ENCODE data around the gene LRRC4B.

Gene LRRC4B

GRCh38 chr19:50568728-50569698 lies 778 bp upstream of the LRRC4B start:
- no CpG with 5 or more reads among the region's 20 CpGs for WGBS (ENCODE audit: insufficient coverage, insufficient read length)

GRCh38 chr19:50567052-50567841 lies 988 bp downstream of the LRRC4B start:
- H3K27ac ChIP-seq (ENCODE audit: low read length): no peak overlapping the region
- no peaks in the 10 kb centered on the region for H3K27me3 ChIP-seq (ENCODE audit: control insufficient read depth, insufficient read depth, low read length)
- no peaks in the 10 kb centered on the region for H3K36me3 ChIP-seq (ENCODE audit: control insufficient read depth, insufficient read depth, low read length)
- H3K9me3 ChIP-seq (ENCODE audit: control insufficient read depth, insufficient read depth, low read length): peaks cover 22% of the 10 kb centered on the region
- H3K4me3 ChIP-seq (ENCODE audit: low read length): no peak overlapping the region
- WGBS (ENCODE audit: insufficient coverage, insufficient read length): no CpG with 5 or more reads among the region's 38 CpGs
- H3K4me1 ChIP-seq (ENCODE audit: control insufficient read depth, insufficient read depth, low read length): no peaks in the 10 kb centered on the region
- DNase-seq (ENCODE audit: low read depth, low spot score): no peak

More at GRCh38 chr19:50568728-50569698, 778 bp upstream of the LRRC4B start:
- H3K4me1 ChIP-seq (ENCODE audit: control insufficient read depth, insufficient read depth, low read length): no peaks in the 10 kb centered on the region
- no peaks in the 10 kb centered on the region for H3K27me3 ChIP-seq (ENCODE audit: control insufficient read depth, insufficient read depth, low read length)
- H3K27ac ChIP-seq (ENCODE audit: low read length): no peak overlapping the region
- H3K36me3 ChIP-seq (ENCODE audit: control insufficient read depth, insufficient read depth, low read length): no peaks in the 10 kb centered on the region
- DNase-seq (ENCODE audit: low read depth, low spot score): no peak
- H3K9me3 ChIP-seq (ENCODE audit: control insufficient read depth, insufficient read depth, low read length): peaks cover 17% of the 10 kb centered on the region
- H3K4me3 ChIP-seq (ENCODE audit: low read length): no peak overlapping the region

DNA sequence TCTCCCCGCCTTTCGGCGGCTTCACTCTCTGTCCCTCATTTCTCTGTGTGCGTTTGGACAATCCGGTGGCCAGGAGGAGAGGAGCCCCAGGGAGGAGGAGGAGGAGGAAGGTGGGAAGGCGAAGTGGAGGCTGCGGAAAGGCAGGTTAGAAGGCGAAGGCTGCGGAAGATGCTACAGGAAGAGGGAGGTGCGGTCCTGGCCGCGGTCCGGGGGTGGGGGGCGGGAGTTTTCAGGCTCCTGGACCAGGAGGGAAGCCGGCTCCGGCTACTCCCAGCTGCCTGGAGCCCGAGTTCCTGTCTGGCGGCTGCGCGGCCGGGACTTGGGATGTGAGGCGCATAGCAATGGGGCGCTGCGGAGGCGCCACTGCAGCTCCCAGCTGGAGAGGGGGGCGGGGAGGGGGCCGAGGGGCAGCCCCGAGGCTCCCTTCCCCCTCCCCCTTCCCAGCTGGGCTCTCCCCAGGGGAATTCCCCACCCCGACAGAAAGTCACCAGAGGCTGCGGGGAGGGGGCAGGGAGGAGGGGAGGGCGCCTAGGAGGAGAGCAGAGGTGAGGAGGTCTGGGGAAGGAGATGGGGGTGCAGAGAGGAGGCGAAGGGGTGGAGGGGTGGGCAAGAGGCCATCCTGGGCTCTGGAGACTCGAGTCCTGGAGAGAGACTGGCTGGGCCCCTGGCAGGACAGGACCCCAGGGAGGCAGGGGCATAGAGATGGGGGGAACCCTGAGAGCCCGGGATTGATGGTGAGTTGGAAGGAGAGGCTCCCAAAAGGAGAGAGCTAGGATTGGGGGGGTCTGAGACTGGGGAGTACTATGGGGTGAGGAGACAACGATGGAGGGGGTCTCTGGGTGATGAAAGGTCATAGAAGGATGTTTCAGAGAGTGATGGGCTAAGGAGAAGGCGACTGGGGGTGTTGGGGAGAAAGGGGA lies 2.0 kb downstream of the LRRC4B start:
- no CpG with 5 or more reads among the region's 36 CpGs for WGBS (ENCODE audit: insufficient coverage, insufficient read length)
- H3K27me3 ChIP-seq (ENCODE audit: control insufficient read depth, insufficient read depth, low read length): no peaks in the 10 kb centered on the region
- DNase-seq (ENCODE audit: low read depth, low spot score): no peak
- no peaks in the 10 kb centered on the region for H3K36me3 ChIP-seq (ENCODE audit: control insufficient read depth, insufficient read depth, low read length)
- peaks cover 22% of the 10 kb centered on the region for H3K9me3 ChIP-seq (ENCODE audit: control insufficient read depth, insufficient read depth, low read length)
- H3K4me3 ChIP-seq (ENCODE audit: low read length): no peak overlapping the region
- no peak overlapping the region for H3K27ac ChIP-seq (ENCODE audit: low read length)
- no peaks in the 10 kb centered on the region for H3K4me1 ChIP-seq (ENCODE audit: control insufficient read depth, insufficient read depth, low read length)

GRCh38 chr19:50564229-50565105 lies 3.8 kb downstream of the LRRC4B start:
- DNase-seq (ENCODE audit: low read depth, low spot score): no peak
- no peaks in the 10 kb centered on the region for H3K36me3 ChIP-seq (ENCODE audit: control insufficient read depth, insufficient read depth, low read length)
- H3K4me1 ChIP-seq (ENCODE audit: control insufficient read depth, insufficient read depth, low read length): no peaks in the 10 kb centered on the region
- no peaks in the 10 kb centered on the region for H3K27me3 ChIP-seq (ENCODE audit: control insufficient read depth, insufficient read depth, low read length)
- no peak overlapping the region for H3K27ac ChIP-seq (ENCODE audit: low read length)
- no peak overlapping the region for H3K4me3 ChIP-seq (ENCODE audit: low read length)
- no CpG with 5 or more reads among the region's 22 CpGs for WGBS (ENCODE audit: insufficient coverage, insufficient read length)
- peaks cover 20% of the 10 kb centered on the region for H3K9me3 ChIP-seq (ENCODE audit: control insufficient read depth, insufficient read depth, low read length)

DNA sequence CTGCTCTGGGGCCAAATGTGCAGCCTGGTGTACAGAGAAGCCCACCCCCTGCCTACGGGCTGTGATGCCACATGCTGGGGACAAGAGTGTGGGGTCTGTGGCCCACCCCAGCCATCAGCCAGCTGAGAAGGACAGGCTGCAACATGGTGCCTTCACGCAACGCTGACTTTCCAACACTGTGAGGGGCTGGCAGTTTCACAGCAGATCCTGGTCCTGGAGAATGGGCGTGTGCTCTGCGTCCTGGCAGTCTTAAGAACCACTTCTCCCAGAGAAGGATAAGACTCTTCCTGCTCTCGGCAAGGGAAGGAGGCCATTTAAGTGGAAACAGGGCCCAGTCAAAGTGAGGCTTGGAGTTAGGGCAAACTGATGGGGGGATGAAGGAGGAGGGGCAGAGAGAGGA lies 4.6 kb downstream of the LRRC4B start:
- no peak for DNase-seq (ENCODE audit: low read depth, low spot score)
- H3K27ac ChIP-seq (ENCODE audit: low read length): no peak overlapping the region
- peaks cover 22% of the 10 kb centered on the region for H3K9me3 ChIP-seq (ENCODE audit: control insufficient read depth, insufficient read depth, low read length)
- no CpG with 5 or more reads among the region's 6 CpGs for WGBS (ENCODE audit: insufficient coverage, insufficient read length)
- no peaks in the 10 kb centered on the region for H3K4me1 ChIP-seq (ENCODE audit: control insufficient read depth, insufficient read depth, low read length)
- no peak overlapping the region for H3K4me3 ChIP-seq (ENCODE audit: low read length)
- H3K27me3 ChIP-seq (ENCODE audit: control insufficient read depth, insufficient read depth, low read length): no peaks in the 10 kb centered on the region
- H3K36me3 ChIP-seq (ENCODE audit: control insufficient read depth, insufficient read depth, low read length): no peaks in the 10 kb centered on the region

DNA sequence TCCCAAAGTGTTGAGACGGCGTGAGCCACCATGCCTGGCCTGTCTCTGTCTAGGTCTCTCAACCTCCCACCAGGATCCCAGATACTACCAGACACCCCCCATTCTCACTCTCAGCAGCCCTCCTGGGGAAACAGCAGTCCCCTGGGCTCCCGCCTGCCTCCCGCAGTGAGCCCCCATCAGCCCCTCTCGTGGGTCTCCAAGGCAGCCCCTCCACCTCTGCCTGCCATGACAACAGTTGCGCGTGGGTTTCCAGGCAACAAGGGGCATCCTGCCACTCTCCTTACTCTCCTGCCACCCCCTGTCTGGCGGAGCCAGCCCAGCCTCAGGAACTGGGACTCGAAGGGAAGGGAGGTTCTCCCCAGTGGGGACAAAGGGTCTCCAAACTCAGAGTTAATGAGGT lies 5.2 kb downstream of the LRRC4B start:
- WGBS (ENCODE audit: insufficient coverage, insufficient read length): no CpG with 5 or more reads among the region's 9 CpGs

GRCh38 chr19:50562329-50562728 lies 5.9 kb downstream of the LRRC4B start:
- WGBS (ENCODE audit: insufficient coverage, insufficient read length): no CpG with 5 or more reads among the region's 4 CpGs
- no peaks in the 10 kb centered on the region for H3K27me3 ChIP-seq (ENCODE audit: control insufficient read depth, insufficient read depth, low read length)

More for the DNA sequence above, 5.2 kb downstream of the LRRC4B start:
- Histone ChIP-seq H3K36me3 (ENCODE audit: control insufficient read depth, insufficient read depth, low read length) (no peaks in the 10 kb centered on the region), H3K4me1 (ENCODE audit: control insufficient read depth, insufficient read depth, low read length) (no peaks in the 10 kb centered on the region), H3K27ac (ENCODE audit: low read length) (no peak overlapping the region), H3K27me3 (ENCODE audit: control insufficient read depth, insufficient read depth, low read length) (no peaks in the 10 kb centered on the region), H3K9me3 (ENCODE audit: control insufficient read depth, insufficient read depth, low read length) (peaks cover 23% of the 10 kb centered on the region), H3K4me3 (ENCODE audit: low read length) (no peak overlapping the region)
- no peak for DNase-seq (ENCODE audit: low read depth, low spot score)

GRCh38 chr19:50559636-50560035 lies 8.6 kb downstream of the LRRC4B start:
- Histone ChIP-seq H3K36me3 (ENCODE audit: control insufficient read depth, insufficient read depth, low read length) (no peaks in the 10 kb centered on the region; the same call in 1 of the 2 replicates), H3K4me3 (ENCODE audit: low read length) (no peak overlapping the region), H3K9me3 (ENCODE audit: control insufficient read depth, insufficient read depth, low read length) (peaks cover 29% of the 10 kb centered on the region), H3K4me1 (ENCODE audit: control insufficient read depth, insufficient read depth, low read length) (no peaks in the 10 kb centered on the region), H3K27me3 (ENCODE audit: control insufficient read depth, insufficient read depth, low read length) (no peaks in the 10 kb centered on the region), H3K27ac (ENCODE audit: low read length) (no peak overlapping the region)
- no peak for DNase-seq (ENCODE audit: low read depth, low spot score)
- no CpG with 5 or more reads among the region's 10 CpGs for WGBS (ENCODE audit: insufficient coverage, insufficient read length)

More at GRCh38 chr19:50562329-50562728, 5.9 kb downstream of the LRRC4B start:
- DNase-seq (ENCODE audit: low read depth, low spot score): no peak
- H3K4me3 ChIP-seq (ENCODE audit: low read length): no peak overlapping the region
- peaks cover 24% of the 10 kb centered on the region for H3K9me3 ChIP-seq (ENCODE audit: control insufficient read depth, insufficient read depth, low read length)
- no peak overlapping the region for H3K27ac ChIP-seq (ENCODE audit: low read length)
- H3K36me3 ChIP-seq (ENCODE audit: control insufficient read depth, insufficient read depth, low read length): no peaks in the 10 kb centered on the region
- H3K4me1 ChIP-seq (ENCODE audit: control insufficient read depth, insufficient read depth, low read length): no peaks in the 10 kb centered on the region

DNA sequence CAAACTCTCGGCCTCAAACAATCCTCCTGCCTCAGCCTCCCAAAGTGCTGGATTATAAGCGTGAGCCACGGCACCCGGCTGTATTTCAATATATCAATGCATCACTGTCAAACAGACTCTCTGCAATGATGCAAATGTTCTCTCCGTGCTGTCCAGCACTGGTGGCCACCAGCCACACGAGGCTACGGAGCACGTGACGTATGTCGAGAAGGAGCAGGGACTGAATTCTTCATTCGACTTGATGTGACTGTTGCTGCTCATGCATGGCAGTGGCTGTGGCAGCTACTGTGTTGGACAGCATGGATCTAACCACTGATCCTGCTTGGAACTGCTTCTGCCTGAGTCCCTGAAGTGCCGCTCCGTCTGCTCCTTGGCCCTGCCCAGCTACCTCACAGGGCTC lies 9.8 kb downstream of the LRRC4B start:
- Histone ChIP-seq H3K9me3 (ENCODE audit: control insufficient read depth, insufficient read depth, low read length) (peaks cover 30% of the 10 kb centered on the region), H3K27me3 (ENCODE audit: control insufficient read depth, insufficient read depth, low read length) (no peaks in the 10 kb centered on the region), H3K4me3 (ENCODE audit: low read length) (no peak overlapping the region), H3K4me1 (ENCODE audit: control insufficient read depth, insufficient read depth, low read length) (no peaks in the 10 kb centered on the region), H3K36me3 (ENCODE audit: control insufficient read depth, insufficient read depth, low read length) (no peaks in the 10 kb centered on the region; the same call in 1 of the 2 replicates), H3K27ac (ENCODE audit: low read length) (no peak overlapping the region)
- DNase-seq (ENCODE audit: low read depth, low spot score): no peak
- WGBS (ENCODE audit: insufficient coverage, insufficient read length): no CpG with 5 or more reads among the region's 13 CpGs
